ENCODE results near the gene BTBD2. TPM values are rescaled to one million over a fixed set of nuclear protein-coding genes. Genes with fewer than 3 reads are reported as not detected.

BTBD2 gene
- total and polyA plus RNA-seq, 8 donors = 63.1 to 112 (median 95.2) TPM

GRCh38 chr19:2039959-2040646 is 24.6 kb upstream of the BTBD2 start:
- DNase-seq (peak in 1 of 4 donors; percentile 75), ATAC-seq (no peak)
- H3K27me3 ChIP-seq = no peaks in the 10 kb centered on the region
- H3K27ac ChIP-seq = peak overlapping the region in 1 of 2 donors; percentile 86
- peaks cover 19 to 54% of the 10 kb centered on the region in 2 donors for H3K4me1 ChIP-seq
- H3K36me3 ChIP-seq = peaks cover 12 to 75% of the 10 kb centered on the region in 2 donors
- H3K9me3 ChIP-seq = peaks cover 0 to 9% of the 10 kb centered on the region in 2 donors
- no peak overlapping the region for H3K4me3 ChIP-seq
- intact Hi-C loops (cut with DNase I) = no loop called here
- TF ChIP-seq CTCF (IDR thresholded peaks at IDR 0.05) = no peak

- Histone ChIP-seq H3K4me1 (peaks cover 19 to 52% of the 10 kb centered on the region in 2 donors), H3K27me3 (no peaks in the 10 kb centered on the region), H3K27ac (peak overlapping the region in 1 of 2 donors; percentile 86), H3K9me3 (peaks cover 0 to 9% of the 10 kb centered on the region in 2 donors), H3K4me3 (no peak overlapping the region), H3K36me3 (peaks cover 12 to 67% of the 10 kb centered on the region in 2 donors)
- TF ChIP-seq CTCF (IDR thresholded peaks at IDR 0.05) = no peak
- ATAC-seq (no peak), DNase-seq (peak in 1 of 4 donors; percentile 79)
- intact Hi-C loops (cut with DNase I) = no loop called here
Measured at GRCh38 chr19:2039089-2039958, 23.8 kb upstream of the BTBD2 start.

GRCh38 chr19:2038284-2039088 is 23.0 kb upstream of the BTBD2 start:
- intact Hi-C loops (cut with DNase I) = no loop called here
- no peak overlapping the region for H3K27ac ChIP-seq
- DNase-seq (peak in 1 of 4 donors; percentile 72), ATAC-seq (no peak)
- TF ChIP-seq CTCF (IDR thresholded peaks at IDR 0.05) = no peak
- H3K27me3 ChIP-seq = no peaks in the 10 kb centered on the region
- peaks cover 12 to 59% of the 10 kb centered on the region in 2 donors for H3K36me3 ChIP-seq
- H3K4me3 ChIP-seq = no peak overlapping the region
- peaks cover 17 to 52% of the 10 kb centered on the region in 2 donors for H3K4me1 ChIP-seq
- H3K9me3 ChIP-seq = peaks cover 0 to 9% of the 10 kb centered on the region in 2 donors

- no peak for ATAC-seq
- Histone ChIP-seq H3K27ac (no peak overlapping the region), H3K27me3 (no peaks in the 10 kb centered on the region), H3K9me3 (peaks cover 0 to 9% of the 10 kb centered on the region in 2 donors), H3K36me3 (peaks cover 12 to 52% of the 10 kb centered on the region in 2 donors), H3K4me3 (no peak overlapping the region), H3K4me1 (peaks cover 11 to 52% of the 10 kb centered on the region in 2 donors)
- intact Hi-C loops (cut with DNase I) = no loop called here
- TF ChIP-seq CTCF (IDR thresholded peaks at IDR 0.05) = no peak
- DNase-seq = peak in 1 of 4 donors; percentile 71
Measured at GRCh38 chr19:2037651-2038255, 22.2 kb upstream of the BTBD2 start.

Measured in left lung (tissue), 10 donors.